OCI-LY1 (cell line): ENCODE measurements around the gene WDR62.

Experiments
- EZH2 ChIP-seq: fragments of 200-600 bp; sonication (generic), shearing (Covaris generic); IDR thresholded peaks from 2 replicates; pipeline ENCODE4 v1.8.0; 2017; ENCODE audit warnings: borderline replicate concordance, mixed run types, mild to moderate bottlenecking, antibody characterized with exemption, low read length, moderate library complexity, mixed read lengths
- TF ChIP-seq, protein P1 (sequence below): fragments of 200-600 bp; sonication (generic), shearing (Covaris generic); IDR thresholded peaks from 2 replicates; pipeline ENCODE4 v1.5.1; 2017; ENCODE audit warnings: mild to moderate bottlenecking, antibody characterized with exemption, low read length, moderate library complexity, mixed read lengths

DNA sequence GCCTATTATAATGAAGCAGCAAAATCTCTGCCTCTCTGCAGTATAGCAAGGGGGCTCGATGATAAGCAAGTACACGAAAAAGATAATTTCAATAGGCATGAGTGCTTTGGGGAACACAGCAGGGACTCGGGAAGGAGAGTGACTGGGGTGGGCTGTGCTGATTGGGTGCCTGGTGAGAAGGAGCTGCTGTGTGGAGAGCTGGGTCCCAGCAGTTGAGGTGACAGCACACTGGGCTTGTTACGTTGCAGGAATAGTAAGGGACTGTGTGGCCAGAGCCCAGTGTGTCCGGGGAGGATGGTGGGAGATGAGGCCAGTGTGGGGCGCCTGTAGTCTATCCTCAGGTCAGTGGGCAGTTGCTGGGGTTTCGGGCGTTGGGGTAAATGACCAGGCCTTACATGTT is 17.4 kb downstream of the WDR62 start:
- TF ChIP-seq EZH2 = no peak
- TF ChIP-seq, protein P1, sequence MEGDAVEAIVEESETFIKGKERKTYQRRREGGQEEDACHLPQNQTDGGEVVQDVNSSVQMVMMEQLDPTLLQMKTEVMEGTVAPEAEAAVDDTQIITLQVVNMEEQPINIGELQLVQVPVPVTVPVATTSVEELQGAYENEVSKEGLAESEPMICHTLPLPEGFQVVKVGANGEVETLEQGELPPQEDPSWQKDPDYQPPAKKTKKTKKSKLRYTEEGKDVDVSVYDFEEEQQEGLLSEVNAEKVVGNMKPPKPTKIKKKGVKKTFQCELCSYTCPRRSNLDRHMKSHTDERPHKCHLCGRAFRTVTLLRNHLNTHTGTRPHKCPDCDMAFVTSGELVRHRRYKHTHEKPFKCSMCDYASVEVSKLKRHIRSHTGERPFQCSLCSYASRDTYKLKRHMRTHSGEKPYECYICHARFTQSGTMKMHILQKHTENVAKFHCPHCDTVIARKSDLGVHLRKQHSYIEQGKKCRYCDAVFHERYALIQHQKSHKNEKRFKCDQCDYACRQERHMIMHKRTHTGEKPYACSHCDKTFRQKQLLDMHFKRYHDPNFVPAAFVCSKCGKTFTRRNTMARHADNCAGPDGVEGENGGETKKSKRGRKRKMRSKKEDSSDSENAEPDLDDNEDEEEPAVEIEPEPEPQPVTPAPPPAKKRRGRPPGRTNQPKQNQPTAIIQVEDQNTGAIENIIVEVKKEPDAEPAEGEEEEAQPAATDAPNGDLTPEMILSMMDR = no peak
